ENCODE results near the gene TOP1.

- no peak for TF ChIP-seq FOXJ3 (CRISPR knock-in tag; IDR thresholded peaks at IDR 0.05)
- TF ChIP-seq MAX (IDR thresholded peaks at IDR 0.05; ENCODE audit: low read depth): no peak
- TF ChIP-seq CHD2 (IDR thresholded peaks at IDR 0.05; ENCODE audit: low read length, partially characterized antibody): no peak
- no peak for TF ChIP-seq USF2 (IDR thresholded peaks at IDR 0.05; ENCODE audit: borderline replicate concordance, low read depth, low read length)
- no peak for TF ChIP-seq POLR2AphosphoS5 (IDR thresholded peaks at IDR 0.05; ENCODE audit: low read depth, low read length)
- TF ChIP-seq GABPA (IDR thresholded peaks at IDR 0.05; ENCODE audit: low read depth): no peak
- TF ChIP-seq TCF12 (IDR thresholded peaks at IDR 0.05): no peak
- no peak for TF ChIP-seq CTCF (IDR thresholded peaks at IDR 0.05)
- no peak for TF ChIP-seq GATA2 (CRISPR knock-in tag; IDR thresholded peaks at IDR 0.05)
- TF ChIP-seq TAF1 (IDR thresholded peaks at IDR 0.05; ENCODE audit: borderline replicate concordance, low read depth, low read length): no peak
- TF ChIP-seq EP300 (IDR thresholded peaks at IDR 0.05; ENCODE audit: borderline replicate concordance in 1 of 2, low read depth in 1 of 2, low read length in 1 of 2): no peak
- no peak for TF ChIP-seq SIN3A (IDR thresholded peaks at IDR 0.05; ENCODE audit: borderline replicate concordance, low read depth, low read length)
- TF ChIP-seq EZH2phosphoT487 (IDR thresholded peaks at IDR 0.05; ENCODE audit: borderline replicate concordance, low read depth): no peak
- TF ChIP-seq RFX5 (IDR thresholded peaks at IDR 0.05; ENCODE audit: low read length): no peak
Measured at GRCh38 chr20:41154436-41155176, 126.0 kb downstream of the TOP1 start.
